HG03354 (cell line): ENCODE results near the gene CDC42SE2.

Experiments
- ATAC-seq: cut with Tn5 transposase; IDR thresholded peaks from one replicate; pipeline ENCODE4 v1.9.1; 2021; ENCODE audit warnings: mild to moderate bottlenecking; ENCODE audit not compliant: unreplicated experiment, poor library complexity, severe bottlenecking

The CDC42SE2 gene, protein sequence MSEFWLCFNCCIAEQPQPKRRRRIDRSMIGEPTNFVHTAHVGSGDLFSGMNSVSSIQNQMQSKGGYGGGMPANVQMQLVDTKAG

DNA sequence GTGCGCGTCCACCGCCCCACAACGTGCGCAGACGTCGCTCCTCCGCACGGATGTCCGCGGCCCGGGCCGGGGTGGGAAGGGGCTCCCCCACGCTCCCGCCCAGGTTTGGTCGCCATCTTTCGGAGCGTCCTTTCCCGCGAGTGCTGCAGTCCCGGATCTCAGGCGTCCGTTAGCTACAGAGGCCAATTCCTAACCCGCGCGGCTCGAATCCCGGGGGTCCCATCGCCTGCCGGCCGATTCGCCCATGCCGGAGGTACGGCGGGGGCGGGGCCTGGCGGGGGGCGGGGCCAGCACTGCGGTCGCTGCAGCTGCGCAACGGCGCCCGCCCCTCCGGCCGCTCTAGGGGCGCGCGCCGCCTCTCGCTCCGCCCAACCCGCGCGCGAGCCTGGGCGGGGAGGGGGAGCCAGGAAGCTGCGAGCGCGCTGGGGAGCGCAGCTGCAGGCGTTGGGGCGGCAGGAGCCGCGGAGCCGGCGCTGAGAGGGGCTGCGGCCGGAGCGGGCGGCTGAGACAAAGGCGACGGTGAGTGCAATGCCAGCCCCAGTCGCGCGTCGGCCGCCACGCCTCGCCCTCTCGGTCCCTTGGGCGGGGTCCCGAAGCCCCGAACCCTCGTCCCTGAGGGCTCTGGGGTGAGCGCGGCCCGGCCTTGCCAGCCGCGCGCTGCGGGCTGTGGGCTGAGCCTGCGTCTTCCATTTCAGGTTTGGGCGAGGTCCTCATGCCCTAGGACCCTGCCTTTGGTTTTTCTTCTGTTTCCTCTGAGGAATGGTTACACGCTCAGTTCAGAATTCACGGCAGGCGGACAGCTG is at the start of gene CDC42SE2:
TSS of gene CDC42SE2 (plus strand) at position 406 of the 803 bp plus-strand sequence. CDS start 95,441 bp downstream, outside the sequence.
- peak; percentile 84 for ATAC-seq

DNA sequence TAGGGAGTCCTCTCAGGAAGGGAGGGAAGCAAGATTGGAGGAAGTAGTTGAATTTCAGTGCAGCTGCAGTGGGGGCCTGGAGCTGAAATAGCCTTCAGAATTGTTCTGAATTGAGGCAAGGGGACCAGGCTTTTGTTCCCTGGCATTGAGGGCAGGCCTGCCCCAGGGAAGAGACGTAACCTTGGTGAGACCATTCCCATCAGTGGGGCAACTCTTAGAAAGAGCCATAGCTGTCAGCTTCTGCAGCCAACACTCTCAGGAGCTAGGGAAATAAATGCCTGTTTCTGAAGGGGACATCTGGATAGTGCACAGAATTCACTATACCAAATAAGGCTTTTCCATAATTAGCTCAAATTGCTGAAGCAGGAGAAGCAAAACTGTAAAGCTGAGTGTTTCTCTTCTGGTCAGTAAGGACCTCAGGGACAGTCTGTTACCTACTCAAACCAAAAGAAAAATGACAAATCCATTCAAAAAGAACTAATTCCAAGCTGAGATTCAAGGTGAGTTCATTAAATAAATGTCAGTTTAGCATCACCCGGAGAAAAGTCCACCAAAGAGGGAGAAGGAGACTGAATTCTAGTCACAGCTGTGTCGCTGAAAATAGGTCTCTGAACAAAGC is 49.1 kb upstream of the CDC42SE2 start:
- ATAC-seq, result no peak

DNA sequence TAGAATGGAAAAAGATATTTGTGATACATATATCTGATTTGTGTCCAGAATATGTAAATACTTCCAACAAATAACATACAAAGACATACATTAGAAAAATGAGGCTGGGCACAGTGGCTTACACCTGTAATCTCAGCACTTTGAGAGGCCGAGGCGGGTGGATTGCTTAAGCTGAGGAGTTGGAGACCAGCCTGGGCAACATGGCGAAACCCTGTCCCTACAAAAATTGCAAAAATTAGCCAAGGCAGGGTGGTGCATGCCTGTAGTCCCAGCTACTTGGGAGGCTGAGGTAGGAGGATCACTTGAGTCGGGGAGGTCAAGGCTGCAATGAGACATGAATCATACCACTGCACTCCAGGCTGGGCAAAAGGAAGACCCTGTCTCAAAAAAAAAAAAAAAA is 46.1 kb upstream of the CDC42SE2 start:
- ATAC-seq, result no peak

DNA sequence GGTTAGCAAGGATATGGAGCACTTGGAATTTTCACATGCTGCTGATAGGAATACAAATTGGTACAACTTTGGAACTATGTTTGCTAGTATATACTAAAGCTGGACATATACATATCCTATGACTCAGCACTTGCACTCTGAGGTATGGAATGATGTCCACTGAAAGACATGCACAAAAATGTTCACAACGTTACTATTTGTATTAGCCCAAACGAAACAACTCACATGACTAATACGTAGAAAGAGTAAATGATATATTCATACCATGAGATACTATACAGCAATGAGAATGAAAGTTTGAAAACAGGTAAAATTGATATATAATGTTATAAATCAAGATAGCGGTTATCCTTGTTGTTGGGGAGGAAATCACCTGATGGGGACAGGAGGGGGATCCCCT is 45.5 kb upstream of the CDC42SE2 start:
- ATAC-seq, result no peak

DNA sequence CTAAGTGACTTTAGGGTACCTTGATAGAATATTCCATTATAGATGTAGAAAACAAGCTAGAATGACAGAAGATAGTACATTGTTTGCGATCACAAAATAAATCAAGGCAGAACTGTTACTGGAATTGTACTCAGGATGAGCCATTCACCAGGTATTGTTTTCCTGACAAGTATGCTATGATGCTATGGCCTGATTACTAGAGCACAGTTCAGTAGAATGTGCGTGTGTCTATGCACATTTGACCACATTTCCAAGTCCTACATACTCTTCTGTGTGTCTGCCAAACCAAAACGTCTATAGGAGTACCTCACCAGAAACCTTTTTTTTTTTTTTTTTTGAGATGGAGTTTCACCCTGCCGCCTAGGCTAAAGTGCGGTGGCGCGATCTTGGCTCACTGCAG is 43.3 kb upstream of the CDC42SE2 start:
- ATAC-seq, result no peak

DNA sequence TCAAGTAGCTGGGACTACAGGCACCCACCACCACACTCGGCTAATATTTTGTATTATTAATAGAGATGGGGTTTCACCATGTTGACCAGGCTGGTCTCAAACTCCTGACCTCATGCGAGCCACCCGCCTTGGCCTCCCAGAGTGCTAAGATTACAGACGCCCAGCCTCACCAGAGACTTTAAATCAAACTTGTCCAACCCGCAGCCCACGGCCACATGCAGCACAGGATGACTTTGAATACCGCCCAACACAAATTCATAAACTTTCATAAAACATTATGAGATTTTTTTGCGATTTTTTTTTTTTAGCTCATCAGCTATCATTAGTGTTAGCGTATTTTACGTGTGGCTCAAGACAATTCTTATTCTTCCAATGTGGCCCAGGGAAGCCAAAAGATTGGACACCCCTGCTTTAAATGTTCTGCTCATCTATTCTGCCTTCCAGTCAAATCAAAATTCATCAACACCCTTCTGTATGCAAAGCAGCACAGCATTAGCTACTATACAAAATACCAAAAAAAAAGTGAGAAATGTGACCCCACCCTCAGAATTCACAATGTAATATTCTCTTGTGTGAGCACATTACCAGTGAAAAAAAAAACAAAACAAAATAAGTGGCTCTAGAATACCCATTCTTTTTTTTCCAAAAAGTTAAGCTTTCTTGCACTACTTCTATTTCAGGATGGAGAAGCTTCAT is 42.7 kb upstream of the CDC42SE2 start:
- ATAC-seq, result no peak

DNA sequence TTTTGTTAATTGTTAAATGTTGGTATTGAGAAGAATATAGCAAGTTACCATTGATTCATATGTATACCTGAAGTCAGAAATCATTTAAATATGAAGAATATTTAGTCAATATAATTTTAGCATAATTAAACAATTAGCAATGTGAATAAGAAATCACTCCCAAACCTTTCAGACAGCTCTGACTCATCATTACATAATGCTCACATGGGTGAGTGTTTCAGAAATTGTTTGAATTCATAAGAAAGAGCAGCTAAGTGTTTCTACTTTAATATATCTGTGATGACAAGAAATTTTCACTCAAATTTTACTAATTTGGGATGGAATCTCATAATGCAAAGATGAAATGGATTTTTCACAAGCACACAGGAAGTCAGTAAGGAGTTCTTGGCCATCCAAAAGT is 42.0 kb upstream of the CDC42SE2 start:
- ATAC-seq, result no peak

DNA sequence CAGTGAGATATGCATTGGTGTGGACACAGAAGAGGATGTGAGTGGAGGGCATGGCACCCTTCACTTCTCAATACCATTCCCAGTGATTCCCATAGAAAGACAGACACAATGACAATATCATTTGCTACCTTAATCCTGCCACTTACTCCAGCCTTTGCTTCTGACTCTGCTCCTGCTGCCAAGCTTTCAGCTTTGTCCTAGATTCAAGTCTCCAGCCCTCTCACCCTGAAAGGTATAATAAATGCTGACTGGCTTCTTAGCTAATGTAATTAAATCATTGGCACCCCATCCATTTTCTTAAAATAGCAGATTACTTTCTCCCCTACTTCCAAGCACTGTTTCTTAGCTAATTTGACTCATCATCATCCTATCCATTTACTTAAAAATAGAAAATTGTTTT is 41.1 kb upstream of the CDC42SE2 start:
- no peak for ATAC-seq

DNA sequence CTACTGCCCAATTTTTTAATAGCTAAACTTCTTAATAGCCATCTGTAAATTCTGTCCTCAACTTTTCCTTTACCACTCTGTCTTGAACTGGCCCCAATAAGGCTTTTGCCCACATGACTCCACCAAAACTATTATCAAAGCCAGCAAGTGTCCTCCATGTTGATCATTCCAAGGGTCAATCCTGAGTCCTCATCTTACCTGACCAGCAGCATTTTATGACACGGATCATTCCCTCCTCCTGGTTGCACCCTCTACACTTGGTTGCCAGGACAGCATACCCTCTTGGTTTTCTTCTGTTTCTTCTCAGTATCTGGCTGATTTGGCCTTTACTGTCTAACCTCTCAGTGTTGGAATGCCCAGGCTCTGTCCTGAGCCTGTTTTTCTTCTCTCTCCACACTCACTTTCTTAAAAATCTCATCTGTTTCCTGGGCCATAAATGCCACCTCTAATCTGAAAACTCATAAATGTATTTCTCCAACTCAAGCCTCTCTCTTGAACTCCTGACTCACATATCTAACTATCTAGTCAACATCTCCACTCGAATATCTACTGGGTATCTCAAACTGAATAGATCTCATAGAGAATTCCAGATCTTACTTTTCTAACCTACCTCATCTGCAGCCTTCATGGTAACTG is 40.0 kb upstream of the CDC42SE2 start:
- no peak for ATAC-seq

DNA sequence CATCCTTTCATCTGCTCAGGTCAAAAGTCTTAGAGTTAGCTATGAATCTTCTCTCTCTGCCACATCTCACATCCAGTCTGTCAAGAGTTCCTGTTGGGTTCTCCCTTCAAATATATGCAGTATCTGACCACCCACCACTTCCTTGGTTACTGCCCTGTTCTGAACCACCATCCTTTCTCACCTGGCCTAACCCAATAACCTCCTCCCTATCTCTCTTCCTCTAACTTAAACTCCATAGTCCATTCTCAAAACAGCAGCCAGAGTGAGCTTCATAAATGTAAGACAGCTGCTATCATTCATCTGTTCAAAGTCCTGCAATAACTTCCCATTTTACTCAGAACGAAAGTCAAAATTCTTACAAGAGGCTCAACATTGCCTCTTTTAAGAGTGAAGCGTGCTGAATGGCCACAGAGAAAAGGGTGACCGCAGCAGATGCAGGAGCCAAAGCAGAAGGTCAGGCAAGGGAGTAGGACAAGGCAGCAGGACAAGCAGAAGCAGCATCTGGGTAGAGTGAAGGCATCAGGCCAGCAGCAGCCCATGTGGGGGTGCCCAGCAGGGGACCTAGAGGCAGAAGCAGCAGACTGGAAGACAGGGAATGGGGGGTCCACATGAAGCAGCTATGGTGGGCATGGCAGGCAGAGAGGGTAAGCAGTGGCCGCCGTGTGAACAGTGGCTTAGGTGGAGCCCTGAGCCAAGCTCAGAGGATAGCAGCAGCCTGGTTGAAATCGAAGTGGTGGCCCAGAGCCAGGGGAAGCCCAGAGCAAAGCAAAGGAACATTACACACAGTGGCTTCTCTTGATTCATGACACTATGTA is 39.3 kb upstream of the CDC42SE2 start:
- ATAC-seq, result peak; percentile 80

DNA sequence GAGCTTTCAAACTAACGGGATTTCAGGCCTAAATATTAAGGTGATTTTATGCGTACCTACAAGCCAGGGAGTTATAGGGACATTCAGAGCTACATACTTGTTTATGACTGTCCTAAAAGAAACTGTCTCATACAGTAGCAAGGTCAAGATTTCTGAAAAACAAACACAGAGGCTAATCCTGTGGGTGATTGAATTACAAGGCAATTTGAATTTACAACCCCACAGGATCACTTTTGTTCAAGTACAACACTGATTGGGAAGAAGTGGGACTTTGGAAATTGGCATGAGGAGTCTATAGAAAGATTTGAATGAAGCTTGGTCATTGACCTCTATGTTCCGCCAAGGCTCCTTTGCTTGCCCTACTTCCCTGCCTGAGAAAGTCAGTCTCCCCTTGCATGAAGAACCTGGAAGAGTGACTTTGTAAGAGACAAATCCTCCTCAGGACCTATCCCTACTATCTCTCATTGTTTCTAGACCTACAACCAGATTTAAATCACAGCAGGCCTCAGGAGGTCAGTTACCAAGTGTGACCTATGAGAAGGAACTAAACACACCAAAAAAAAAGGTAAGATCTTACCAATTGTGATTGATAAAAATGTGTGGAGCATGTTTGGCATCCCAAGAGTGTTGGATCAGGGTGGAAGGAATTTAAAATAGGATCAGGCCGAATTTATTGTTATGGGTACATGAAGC is 38.4 kb upstream of the CDC42SE2 start:
- ATAC-seq, result no peak

DNA sequence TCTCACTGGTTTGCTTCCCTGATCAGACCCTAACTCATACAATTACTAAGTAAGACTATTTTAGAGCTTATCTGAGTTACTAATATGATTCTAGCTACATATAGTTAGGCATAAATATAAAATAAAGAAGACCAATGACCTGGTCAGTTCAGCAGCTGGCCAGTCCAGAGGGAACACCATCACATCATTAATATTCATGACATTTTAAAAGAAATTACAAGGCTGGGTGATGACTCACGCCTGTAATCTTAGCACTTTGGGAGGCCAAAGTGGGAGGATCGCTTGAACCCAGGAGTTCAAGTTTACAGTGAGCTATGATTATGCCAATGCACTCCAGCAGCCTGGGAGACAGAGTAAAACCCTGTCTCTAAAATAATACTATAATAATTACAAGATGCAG is 37.0 kb upstream of the CDC42SE2 start:
- ATAC-seq, result no peak

DNA sequence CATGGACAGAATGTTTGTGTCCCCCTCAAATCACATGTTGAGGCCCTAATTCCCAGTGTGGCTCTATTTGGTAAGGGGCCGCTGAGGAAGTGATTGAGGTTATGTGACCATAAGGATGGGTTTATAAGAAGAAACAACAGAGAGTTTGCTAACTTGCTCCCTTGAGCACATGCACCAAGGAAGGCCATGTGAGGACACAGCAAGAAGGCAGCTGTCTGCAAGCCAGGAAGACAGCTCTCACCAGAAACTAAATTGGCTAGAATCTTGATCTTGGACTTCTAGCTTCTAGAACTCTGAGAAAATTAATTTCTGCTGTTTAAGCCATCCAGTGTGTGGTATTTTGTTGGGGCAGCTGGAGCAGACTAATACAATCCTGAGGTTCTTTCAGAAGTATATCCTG is 35.2 kb upstream of the CDC42SE2 start:
- ATAC-seq, result no peak

DNA sequence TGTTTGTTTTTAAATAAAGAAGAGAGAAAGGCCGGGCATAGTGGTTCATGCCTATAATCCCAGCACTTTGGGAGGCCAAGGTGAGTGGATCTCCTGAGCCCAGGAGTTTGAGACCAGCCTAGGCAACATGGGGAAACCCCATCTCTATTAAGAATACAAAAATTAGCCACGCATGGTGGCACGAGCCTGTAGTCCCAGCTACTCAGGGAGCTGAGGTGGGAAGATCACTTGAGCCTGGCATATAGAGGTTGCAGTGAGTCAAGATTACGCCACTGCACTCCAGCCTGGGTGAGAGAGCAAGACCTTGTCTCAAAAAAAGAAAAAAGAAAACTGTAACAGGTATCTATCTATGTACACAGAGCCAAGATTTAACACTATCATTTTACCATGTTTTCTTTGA is 34.2 kb upstream of the CDC42SE2 start:
- no peak for ATAC-seq

DNA sequence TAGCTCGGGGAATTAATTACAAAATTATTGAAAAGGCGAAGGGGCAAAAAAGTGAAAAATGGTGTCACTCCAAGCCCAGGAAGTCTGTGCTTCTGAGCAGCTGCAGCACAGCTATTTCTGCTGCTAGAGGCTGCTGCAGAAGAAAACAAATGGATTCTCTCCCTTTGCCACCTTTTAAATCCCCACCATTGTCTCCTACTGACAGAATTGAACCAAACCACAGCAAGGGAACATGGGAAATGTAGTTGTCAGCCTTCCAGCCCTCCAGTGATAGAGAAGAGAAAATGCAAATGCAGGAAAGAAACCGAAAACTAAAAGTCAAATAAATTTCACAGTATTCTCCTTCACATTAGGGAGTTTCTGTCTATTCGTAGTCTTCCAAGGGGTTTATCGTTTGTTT is 33.4 kb upstream of the CDC42SE2 start:
- ATAC-seq, result peak; percentile 75

DNA sequence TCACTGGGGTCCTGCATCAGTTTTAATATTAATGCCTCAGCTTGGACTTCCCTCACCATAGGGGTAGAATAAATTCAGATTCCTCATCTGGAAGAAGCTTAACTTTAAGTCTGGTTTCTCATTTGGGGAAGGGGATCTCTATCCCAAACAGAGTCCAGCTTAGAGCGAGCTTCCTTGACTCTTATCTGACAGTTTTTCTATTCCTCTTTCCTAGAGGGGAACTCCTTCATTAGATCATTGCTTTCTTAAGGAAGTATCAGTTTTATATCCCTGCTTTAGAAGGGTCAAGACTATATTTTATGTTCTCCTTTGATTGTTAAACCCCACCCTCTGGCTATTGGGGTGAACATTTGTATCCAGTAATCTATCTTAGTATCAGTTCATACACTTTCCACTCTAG is 24.2 kb upstream of the CDC42SE2 start:
- no peak for ATAC-seq

DNA sequence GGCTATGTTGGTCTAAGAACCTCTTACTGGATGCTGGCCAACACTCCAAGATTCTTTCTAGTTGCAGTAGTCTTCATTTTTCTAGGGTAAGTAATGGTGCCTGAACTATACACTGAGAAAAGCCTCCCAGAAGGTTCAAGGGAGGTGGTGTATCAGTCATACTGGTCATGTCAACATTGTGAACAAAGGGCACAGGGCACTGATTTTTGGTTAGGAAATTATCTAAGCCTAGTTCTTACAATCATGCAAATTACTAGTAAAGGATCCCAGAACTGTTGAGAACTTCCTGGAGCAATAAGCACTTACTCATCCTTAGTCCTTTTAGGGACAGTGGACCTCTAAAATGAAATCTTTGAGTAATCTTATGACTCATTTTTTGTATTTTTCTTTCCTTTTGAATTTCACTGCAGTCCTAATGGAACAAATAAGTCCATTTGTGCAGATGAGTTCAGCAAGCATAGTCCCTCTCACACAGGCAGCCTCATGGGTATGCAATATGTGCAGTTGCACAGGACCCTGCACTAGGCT is 21.1 kb upstream of the CDC42SE2 start:
- no peak for ATAC-seq

DNA sequence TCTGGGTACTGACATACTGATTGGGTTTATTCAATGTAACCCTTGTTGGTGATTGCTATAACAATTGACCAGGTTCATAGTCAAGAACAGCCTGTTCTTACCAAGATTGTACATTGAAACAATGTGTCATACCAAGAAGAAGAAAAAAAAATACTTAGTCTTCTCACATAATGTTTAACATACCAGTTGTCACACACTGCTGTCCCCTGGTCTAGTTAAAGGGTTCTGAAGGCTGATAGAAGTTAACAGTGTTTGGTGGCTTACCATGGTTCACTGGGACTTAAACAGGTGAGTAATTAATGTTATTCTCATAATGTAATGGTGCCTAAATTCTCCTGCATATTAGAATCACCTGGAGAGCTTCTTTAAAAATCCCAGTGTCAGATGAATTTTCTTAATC is 18.5 kb upstream of the CDC42SE2 start:
- ATAC-seq, result peak; percentile 86

DNA sequence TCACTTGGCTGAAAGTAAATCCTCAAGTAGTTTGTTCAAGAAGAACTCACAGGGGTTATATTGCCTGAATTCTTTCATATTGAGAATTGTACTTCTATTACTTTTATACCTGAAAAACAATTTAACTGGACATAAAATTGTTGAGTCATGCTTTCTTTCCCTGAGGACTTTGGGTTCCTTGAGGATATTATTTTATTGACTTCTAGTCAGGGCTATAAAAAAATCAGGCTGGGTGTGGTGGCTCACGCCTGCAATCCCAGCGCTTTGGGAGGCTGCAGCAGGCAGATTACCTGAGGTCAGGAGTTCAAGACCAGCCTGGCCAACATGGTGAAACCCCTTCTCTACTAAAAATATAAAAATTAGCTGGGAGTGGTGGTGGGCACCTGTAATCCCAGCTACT is 17.9 kb upstream of the CDC42SE2 start:
- ATAC-seq, result no peak
